Upper lobe of left lung (tissue), 4 donors: ENCODE data around the gene GTPBP6.

Source experiments
- POLR2A ChIP-seq, 4 donors: fragments of 450-650 bp; IDR thresholded peaks; one replicate each; pipeline ENCODE4 v1.5.1; 2016 to 2017; ENCODE audit warnings: antibody characterized with exemption in 4 of 4, mild to moderate bottlenecking in 2 of 4
- TF ChIP-seq, protein P1 (sequence below), 6 experiments: fragments of 450-650 bp in 4 of 6; fragments of 200-600 bp in 2 of 6; sonication (generic) in 2 of 6; IDR thresholded peaks; one replicate each; pipeline ENCODE4 v1.5.1; 2016 to 2019; ENCODE audit warnings: antibody characterized with exemption in 6 of 6

DNA sequence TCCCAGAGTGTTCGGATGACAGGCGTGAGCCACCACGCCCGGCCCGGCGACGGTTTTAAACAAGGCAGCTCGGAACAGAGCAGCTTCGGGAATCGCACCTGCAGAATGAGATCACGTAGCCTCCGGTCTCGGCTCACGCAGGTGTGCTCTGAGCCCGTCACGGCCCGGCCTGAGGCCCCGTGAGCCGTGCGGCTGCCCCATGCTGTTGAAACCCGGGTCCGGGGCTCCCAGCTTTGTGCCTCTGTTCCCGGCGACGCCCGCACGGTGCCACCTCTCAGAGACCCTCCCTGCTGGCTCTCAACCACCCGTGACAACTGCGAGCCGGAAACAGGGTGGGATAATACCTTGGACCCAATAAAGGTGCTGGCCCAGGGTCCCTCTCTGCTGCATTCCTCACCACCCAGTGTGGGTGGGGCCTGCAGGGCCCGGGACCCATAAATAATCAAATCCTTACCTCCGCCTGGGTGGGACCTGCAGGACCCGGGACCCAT lies 50.8 kb downstream of the GTPBP6 start:
- TF ChIP-seq, protein P1, sequence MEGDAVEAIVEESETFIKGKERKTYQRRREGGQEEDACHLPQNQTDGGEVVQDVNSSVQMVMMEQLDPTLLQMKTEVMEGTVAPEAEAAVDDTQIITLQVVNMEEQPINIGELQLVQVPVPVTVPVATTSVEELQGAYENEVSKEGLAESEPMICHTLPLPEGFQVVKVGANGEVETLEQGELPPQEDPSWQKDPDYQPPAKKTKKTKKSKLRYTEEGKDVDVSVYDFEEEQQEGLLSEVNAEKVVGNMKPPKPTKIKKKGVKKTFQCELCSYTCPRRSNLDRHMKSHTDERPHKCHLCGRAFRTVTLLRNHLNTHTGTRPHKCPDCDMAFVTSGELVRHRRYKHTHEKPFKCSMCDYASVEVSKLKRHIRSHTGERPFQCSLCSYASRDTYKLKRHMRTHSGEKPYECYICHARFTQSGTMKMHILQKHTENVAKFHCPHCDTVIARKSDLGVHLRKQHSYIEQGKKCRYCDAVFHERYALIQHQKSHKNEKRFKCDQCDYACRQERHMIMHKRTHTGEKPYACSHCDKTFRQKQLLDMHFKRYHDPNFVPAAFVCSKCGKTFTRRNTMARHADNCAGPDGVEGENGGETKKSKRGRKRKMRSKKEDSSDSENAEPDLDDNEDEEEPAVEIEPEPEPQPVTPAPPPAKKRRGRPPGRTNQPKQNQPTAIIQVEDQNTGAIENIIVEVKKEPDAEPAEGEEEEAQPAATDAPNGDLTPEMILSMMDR (IDR thresholded peaks at IDR 0.05) = no peak
- no peak for TF ChIP-seq POLR2A (IDR thresholded peaks at IDR 0.05)
